Omental fat pad (tissue), 4 donors: ENCODE results near the gene GATA6. TPM values are rescaled to one million over a fixed set of nuclear protein-coding genes. Genes with fewer than 3 reads are reported as not detected.

ENCODE experiments used
- ATAC-seq: fragments of 150-250 bp; one replicate; pipeline ENCODE4 v1.9.1; 2016; ENCODE audit warnings: mild to moderate bottlenecking, moderate library complexity; ENCODE audit not compliant: low FRiP score
- DNase-seq: peaks from one replicate; pipeline ENCODE4 v3.0.0-alpha.2; 2019; ENCODE audit warnings: low spot score
- CTCF ChIP-seq, 3 donors: fragments of 450-650 bp; IDR thresholded peaks; one replicate each; pipeline ENCODE4 v1.5.1; 2016 to 2017; ENCODE audit warnings: antibody characterized with exemption in 3 of 3, mild to moderate bottlenecking in 3 of 3, moderate library complexity in 2 of 3
- total RNA-seq, 4 donors: library from RNA; depleted of rRNA; stranded (reverse); fragments of >200 nt; gene quantifications; one replicate each; pipeline ENCODE4 v1.1.0, GENCODE V29; 2016

Gene GATA6
- total RNA-seq, 4 donors from 2014 or later, result 12.1 to 48.9 (median 25.2) TPM

GRCh38 chr18:22166069-22166950 lies 3.1 kb upstream of the GATA6 start:
- ATAC-seq (no peak), DNase-seq (no peak)
- no peak for TF ChIP-seq CTCF (IDR thresholded peaks at IDR 0.05)

GRCh38 chr18:22167091-22167470 lies 2.3 kb upstream of the GATA6 start:
- ATAC-seq (no peak), DNase-seq (no peak)
- TF ChIP-seq CTCF (IDR thresholded peaks at IDR 0.05), result no peak

GRCh38 chr18:22167471-22168241 lies 1.7 kb upstream of the GATA6 start:
- ATAC-seq (no peak), DNase-seq (no peak)
- no peak for TF ChIP-seq CTCF (IDR thresholded peaks at IDR 0.05)

- DNase-seq (no peak), ATAC-seq (no peak)
- TF ChIP-seq CTCF (IDR thresholded peaks at IDR 0.05), result no peak
Observed at GRCh38 chr18:22168360-22168921, 948 bp upstream of the GATA6 start.

- ATAC-seq (no peak), DNase-seq (no peak)
- TF ChIP-seq CTCF (IDR thresholded peaks at IDR 0.05), result no peak
Observed at GRCh38 chr18:22169889-22170420, 566 bp downstream of the GATA6 start.

- ATAC-seq (no peak), DNase-seq (no peak)
- TF ChIP-seq CTCF (IDR thresholded peaks at IDR 0.05), result no peak
Observed at GRCh38 chr18:22170421-22171257, 1.2 kb downstream of the GATA6 start.
